ENCODE data around the gene LIX1. TPM values are rescaled to one million over a fixed set of nuclear protein-coding genes. Genes with fewer than 3 reads are reported as not detected.

The LIX1 gene
- total and polyA plus RNA-seq, 2 of the 8 experiments (the other 6 are each of a cell fraction or from before 2014, with no cell fraction given): 0.26 to 0.45 TPM

DNA sequence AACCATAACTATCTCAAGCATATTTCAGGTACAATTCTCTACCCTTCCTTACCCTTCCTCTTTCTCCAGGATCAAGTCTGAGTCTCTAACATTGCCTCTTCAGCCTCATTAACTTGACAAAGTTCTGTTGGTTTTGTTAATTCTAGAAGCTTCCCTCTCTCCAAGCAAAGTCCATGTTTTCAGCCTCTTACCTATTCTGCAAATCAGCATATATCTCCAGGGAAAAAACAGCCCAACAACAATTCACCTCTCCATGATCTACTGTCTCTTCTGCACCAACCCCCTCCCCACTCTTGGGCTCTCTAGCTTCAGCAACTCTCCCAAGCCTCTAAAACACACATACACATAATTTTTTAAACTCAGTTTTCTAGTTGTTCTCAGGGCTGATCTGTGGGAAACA is 72.2 kb downstream of the LIX1 start:
- Histone ChIP-seq H3K27ac (ENCODE audit: low read depth, low read length) (no peak overlapping the region), H3K27me3 (replicated peaks in 1 of 4; ENCODE audit: control insufficient read depth in 3 of 4, extremely low read depth in 1 of 4, insufficient read depth in 3 of 4, low read length in 3 of 4) (no peaks in the 10 kb centered on the region), H2BK5ac (ENCODE audit: low read depth, low read length) (no peak overlapping the region), H2BK120ac (replicated peaks; ENCODE audit: low read depth, low read length) (no peak overlapping the region), H3K36me3 (ENCODE audit: control insufficient read depth in 2 of 4, insufficient read depth in 4 of 4, low read length in 3 of 4) (no peaks in the 10 kb centered on the region), H4K20me1 (replicated peaks in 1 of 2; ENCODE audit: control insufficient read depth in 1 of 2, insufficient read depth in 2 of 2, low read length in 2 of 2) (no peaks in the 10 kb centered on the region), H2BK15ac (ENCODE audit: low read length) (no peak overlapping the region), H3K14ac (ENCODE audit: insufficient read length) (no peak overlapping the region), H3K4me1 (replicated peaks in 1 of 4; ENCODE audit: control insufficient read depth in 3 of 4, insufficient read depth in 4 of 4, low read length in 3 of 4) (peaks cover 0 to 3% (median 1%) of the 10 kb centered on the region in 4 experiments; a peak in 2 of 7 replicates), H3K4ac (replicated peaks; ENCODE audit: insufficient read length, low read depth, low read length) (no peak overlapping the region), H3K9me3 (ENCODE audit: insufficient read depth in 2 of 2, low read depth in 1 of 2, low read length in 1 of 2) (no peaks in the 10 kb centered on the region), H2BK12ac (ENCODE audit: low read depth, low read length) (no peak overlapping the region), H3K23me2 (ENCODE audit: low read depth, low read length) (no peaks in the 10 kb centered on the region), H3K56ac (replicated peaks; ENCODE audit: insufficient read length, low read depth, low read length) (no peak overlapping the region), H3K18ac (ENCODE audit: extremely low read depth, low read length) (no peak overlapping the region), H2AK5ac (ENCODE audit: low read depth, low read length) (no peak overlapping the region), H3K4me2 (ENCODE audit: insufficient read depth in 1 of 2, low read depth in 2 of 2, low read length in 2 of 2) (no peak overlapping the region), H3K23ac (ENCODE audit: insufficient read length) (no peak overlapping the region), H3K79me2 (ENCODE audit: control insufficient read depth in 1 of 2, insufficient read depth in 2 of 2, low read length in 2 of 2) (no peaks in the 10 kb centered on the region), H4K8ac (ENCODE audit: extremely low read depth, insufficient read depth, low read length) (no peak overlapping the region), H4K91ac (replicated peaks; ENCODE audit: insufficient read length, low read length) (no peak overlapping the region), H3K9ac (replicated peaks in 1 of 4; ENCODE audit: extremely low read depth in 1 of 4, low read depth in 3 of 4, low read length in 3 of 4) (no peak overlapping the region), H2BK20ac (ENCODE audit: low read length) (no peak overlapping the region), H3K79me1 (ENCODE audit: low read depth, low read length) (no peaks in the 10 kb centered on the region), H2AFZ (ENCODE audit: low read length) (no peak overlapping the region), H4K5ac (ENCODE audit: insufficient read length, low read depth, low read length) (no peak overlapping the region), H3K4me3 (ENCODE audit: extremely low read depth in 1 of 4, insufficient read depth in 2 of 4, low read depth in 3 of 4, low read length in 4 of 4) (no peak overlapping the region)
- FAIRE-seq (no peak), DNase-seq (ENCODE audit: low read depth in 1 of 2, low spot score in 2 of 2) (no peak)
- POLR2A ChIA-PET (ENCODE audit: partially characterized antibody): no interaction called here
- CTCF ChIA-PET (ENCODE audit: partially characterized antibody): interaction anchor here (0.9 to 1.7 kb wide), 5 partner anchors 8 to 94 kb away, joined by 3 to 10 read pairs (median 3); partner anchors contain the start of gene LIX1
- TF ChIP-seq TAF7 (optimal IDR thresholded peaks at IDR 0.05; ENCODE audit: borderline replicate concordance, low read depth, low read length): no peak
- TF ChIP-seq SAP30 (IDR thresholded peaks at IDR 0.05; ENCODE audit: insufficient read depth, insufficient replicate concordance, low read length): no peak
